Measurements from ENCODE around the gene CACUL1.

Gene CACUL1

GRCh38 chr10:118732245-118733165, 22.3 kb downstream of the CACUL1 start:
- FAIRE-seq: no peak

GRCh38 chr10:118730756-118731456, 23.9 kb downstream of the CACUL1 start:
- FAIRE-seq: no peak

- no peak for FAIRE-seq
Observed at GRCh38 chr10:118729641-118730258, 25.0 kb downstream of the CACUL1 start.

GRCh38 chr10:118729200-118729599, 25.6 kb downstream of the CACUL1 start:
- FAIRE-seq: no peak

GRCh38 chr10:118725886-118726500, 28.8 kb downstream of the CACUL1 start:
- FAIRE-seq: no peak

- no peak for FAIRE-seq
Observed at GRCh38 chr10:118723466-118723865, 31.3 kb downstream of the CACUL1 start.

- no peak for FAIRE-seq
Observed at GRCh38 chr10:118721539-118721876, 33.3 kb downstream of the CACUL1 start.

GRCh38 chr10:118720685-118721538, 33.9 kb downstream of the CACUL1 start:
- peak; percentile 96 for FAIRE-seq

GRCh38 chr10:118714366-118714765, 40.4 kb downstream of the CACUL1 start:
- FAIRE-seq: no peak

- FAIRE-seq: no peak
Observed at GRCh38 chr10:118712930-118713634, 41.7 kb downstream of the CACUL1 start.

- FAIRE-seq: no peak
Observed at GRCh38 chr10:118712080-118712479, 42.7 kb downstream of the CACUL1 start.

GRCh38 chr10:118710487-118710886, 44.3 kb downstream of the CACUL1 start:
- FAIRE-seq: no peak

GRCh38 chr10:118708571-118708970, 46.2 kb downstream of the CACUL1 start:
- FAIRE-seq: no peak

GRCh38 chr10:118704711-118705110, 50.1 kb downstream of the CACUL1 start:
- FAIRE-seq: no peak

- FAIRE-seq: no peak
Observed at GRCh38 chr10:118701529-118702323, 53.0 kb downstream of the CACUL1 start.

- FAIRE-seq: no peak
Observed at GRCh38 chr10:118698421-118698820, 56.3 kb downstream of the CACUL1 start.

- no peak for FAIRE-seq
Observed at GRCh38 chr10:118694848-118695247, 59.9 kb downstream of the CACUL1 start.

GRCh38 chr10:118692872-118693271, 61.9 kb downstream of the CACUL1 start:
- FAIRE-seq: no peak

- no peak for FAIRE-seq
Observed at GRCh38 chr10:118689070-118689858, 65.5 kb downstream of the CACUL1 start.

GRCh38 chr10:118687472-118687871, 67.3 kb downstream of the CACUL1 start:
- FAIRE-seq: no peak

Data from G401.6 (cell line).